H1 (cell line): ENCODE measurements around the gene SMU1. TPM values are rescaled to one million over a fixed set of nuclear protein-coding genes. Genes with fewer than 3 reads are reported as not detected.

ENCODE experiments used
- RXRA ChIP-seq: IDR thresholded peaks from 2 replicates; pipeline ENCODE4 v1.6.1; 2011; ENCODE audit warnings: low read depth, mild to moderate bottlenecking, low read length, moderate library complexity; ENCODE audit not compliant: insufficient read depth
- polyA plus RNA-seq, 7 experiments: library from polyadenylated mRNA; depleted of rRNA in 3 of 7; stranded (reverse) in 5 of 7; unstranded in 2 of 7; fragments of >200 nt in 5 of 7; fragments of 200-250 nt in 2 of 7; gene quantifications; 1 replicate in 5 of 7; 2 replicates in 1 of 7; 4 replicates in 1 of 7; pipeline versions ENCODE4 v1.2.1 to v1.2.3, GENCODE V29; 2011 to 2013; ENCODE audit warnings: missing spikeins in 2 of 7, mixed read lengths in 2 of 7
- total RNA-seq: library from RNA; stranded (reverse); fragmentation: NEBNext Ultra II Directional; extraction: Animal tissue kit (Norgen Biotek cat#: 25700); gene quantifications from 2 replicates; pipeline ENCODE4 v1.2.1, GENCODE V29; 2021

Gene SMU1
- total and polyA plus RNA-seq, 2 of the 8 experiments (the other 6 are each of a cell fraction or from before 2014, with no cell fraction given) = 8.4 to 26.0 TPM

DNA sequence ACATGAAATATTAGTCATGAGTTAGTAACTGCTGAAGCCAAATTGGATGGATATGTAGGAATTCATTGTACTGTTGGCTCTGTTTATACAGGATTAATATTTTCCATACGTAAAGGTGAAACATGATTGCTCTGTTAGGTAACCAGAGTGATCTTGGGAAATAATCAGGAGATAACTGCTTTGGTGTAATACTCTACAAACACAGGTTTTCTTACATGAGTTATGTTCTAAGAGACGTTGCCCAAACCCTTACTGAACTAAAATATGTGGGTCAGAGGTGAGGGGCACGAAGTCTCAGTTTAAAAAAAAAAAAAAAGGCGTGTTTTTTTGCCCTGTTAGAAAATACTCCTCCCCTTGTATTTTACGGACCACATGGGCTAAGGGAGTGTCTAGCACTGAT lies 43.6 kb downstream of the SMU1 start (continued):
- TF ChIP-seq RXRA = no peak
